ENCODE results near the gene LRP1B. TPM values are rescaled to one million over a fixed set of nuclear protein-coding genes. Genes with fewer than 3 reads are reported as not detected.

Gene LRP1B
- total RNA-seq, 4 donors from 2014 or later: 37.1 to 82.7 (median 50.9) TPM

- TF ChIP-seq POLR2A (IDR thresholded peaks at IDR 0.05): no peak
- no peak for TF ChIP-seq CTCF (IDR thresholded peaks at IDR 0.05)
- no peaks in the 10 kb centered on the region for H3K27me3 ChIP-seq
- 78 to 86% methylated on average over 3 of the region's 3 CpGs for WGBS, 2 donors
- H3K4me1 ChIP-seq: no peaks in the 10 kb centered on the region
- no peak overlapping the region for H3K27ac ChIP-seq
- intact Hi-C loops (cut with DNase I): no loop called here
- no peak overlapping the region for H3K4me3 ChIP-seq (replicated peaks in 1 of 3)
- no peaks in the 10 kb centered on the region for H3K36me3 ChIP-seq
- DNase-seq: no peak
- no peaks in the 10 kb centered on the region for H3K9me3 ChIP-seq
Observed at GRCh38 chr2:141630407-141630930, 500.3 kb downstream of the LRP1B start.

DNA sequence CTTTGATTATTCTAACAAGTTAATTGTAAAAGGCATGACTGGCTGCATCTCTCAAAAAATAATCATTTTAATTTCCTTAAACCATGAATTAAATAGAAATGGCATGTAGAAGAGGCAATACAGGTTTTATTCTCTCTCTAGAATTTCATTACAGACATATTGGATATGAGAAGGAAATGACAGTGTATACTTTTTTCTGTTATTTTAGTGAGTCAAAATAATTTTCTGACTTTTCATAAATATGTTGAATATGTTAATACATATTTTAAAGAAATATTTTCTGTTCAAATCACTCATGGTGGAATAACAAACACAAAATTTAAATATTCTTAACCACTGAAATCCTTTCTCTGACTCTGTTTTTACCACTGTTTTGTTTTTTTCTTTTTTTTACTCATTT, 510.4 kb downstream of the LRP1B start:
- H3K9me3 ChIP-seq: no peaks in the 10 kb centered on the region
- intact Hi-C loops (cut with DNase I): no loop called here
- TF ChIP-seq CTCF (IDR thresholded peaks at IDR 0.05): no peak
- no peak for TF ChIP-seq POLR2A (IDR thresholded peaks at IDR 0.05)

DNA sequence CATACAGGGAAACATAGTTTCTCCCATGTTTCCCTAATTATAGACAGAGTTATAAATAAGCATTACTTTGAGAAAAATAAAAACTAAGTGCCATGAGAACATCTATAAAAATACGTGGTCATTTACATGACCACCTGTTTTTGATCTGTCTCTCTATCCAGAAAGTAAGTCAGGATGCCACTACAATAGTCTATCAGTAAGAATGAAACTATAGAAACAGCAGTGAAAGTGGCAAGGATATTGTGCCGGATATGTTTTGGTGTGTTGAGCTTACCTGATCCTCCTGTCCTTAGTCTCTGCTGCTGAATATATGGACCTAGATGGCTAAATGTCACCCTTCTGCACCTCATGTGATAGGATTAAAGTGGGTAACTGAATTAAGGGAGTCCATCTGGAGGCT, 512.4 kb downstream of the LRP1B start:
- Histone ChIP-seq H3K27me3 (no peaks in the 10 kb centered on the region), H3K4me1 (peaks cover 0 to 3% of the 10 kb centered on the region in 2 donors), H3K36me3 (no peaks in the 10 kb centered on the region), H3K9me3 (no peaks in the 10 kb centered on the region), H3K27ac (no peak overlapping the region), H3K4me3 (replicated peaks in 1 of 3) (no peak overlapping the region)
- DNase-seq: no peak
- intact Hi-C loops (cut with DNase I): no loop called here
- TF ChIP-seq CTCF (IDR thresholded peaks at IDR 0.05) (no peak), POLR2A (IDR thresholded peaks at IDR 0.05) (no peak)
- WGBS, 2 donors: 92 to 98% methylated on average over 2 of the region's 2 CpGs

More for the DNA sequence above, 510.4 kb downstream of the LRP1B start:
- Histone ChIP-seq H3K4me3 (replicated peaks in 1 of 3) (no peak overlapping the region), H3K36me3 (no peaks in the 10 kb centered on the region), H3K27ac (no peak overlapping the region), H3K4me1 (peaks cover 0 to 3% of the 10 kb centered on the region in 2 donors), H3K27me3 (no peaks in the 10 kb centered on the region)
- no peak for DNase-seq

DNA sequence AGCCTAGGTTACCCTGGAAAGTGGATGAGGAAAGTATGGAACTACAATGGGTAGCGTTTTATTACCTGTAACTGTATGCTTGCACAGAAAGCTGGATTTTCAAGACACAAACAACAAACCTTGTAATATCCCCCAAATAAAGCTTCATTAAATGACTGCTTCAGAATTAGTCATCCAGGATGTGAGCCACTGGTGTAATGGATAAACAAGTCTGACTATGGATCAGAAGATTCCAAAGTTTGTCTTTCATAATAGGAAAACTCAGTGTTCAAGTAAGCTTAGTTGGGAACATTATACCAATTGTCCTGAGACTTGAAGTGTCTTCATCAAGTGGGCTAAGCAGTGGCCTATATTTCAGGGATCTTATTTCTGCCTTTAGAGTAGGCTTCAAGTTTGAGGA, 518.8 kb downstream of the LRP1B start:
- H3K4me1 ChIP-seq: peaks cover 0 to 2% of the 10 kb centered on the region in 2 donors
- no peaks in the 10 kb centered on the region for H3K9me3 ChIP-seq
- H3K27ac ChIP-seq: no peak overlapping the region
- WGBS, 2 donors: 90 to 100% methylated on average over 1 of the region's 1 CpG
- TF ChIP-seq POLR2A (IDR thresholded peaks at IDR 0.05): no peak
- TF ChIP-seq CTCF (IDR thresholded peaks at IDR 0.05): no peak
- DNase-seq: no peak
- no peaks in the 10 kb centered on the region for H3K27me3 ChIP-seq
- no peak overlapping the region for H3K4me3 ChIP-seq (replicated peaks in 1 of 3)
- H3K36me3 ChIP-seq: no peaks in the 10 kb centered on the region
- intact Hi-C loops (cut with DNase I): no loop called here

GRCh38 chr2:141611176-141611571, 519.6 kb downstream of the LRP1B start:
- 74 to 86% methylated on average over 1 of the region's 1 CpG for WGBS, 2 donors
- intact Hi-C loops (cut with DNase I): no loop called here
- Histone ChIP-seq H3K27ac (no peak overlapping the region), H3K36me3 (no peaks in the 10 kb centered on the region), H3K4me1 (no peaks in the 10 kb centered on the region), H3K27me3 (no peaks in the 10 kb centered on the region), H3K4me3 (replicated peaks in 1 of 3) (no peak overlapping the region), H3K9me3 (no peaks in the 10 kb centered on the region)
- no peak for DNase-seq
- TF ChIP-seq CTCF (IDR thresholded peaks at IDR 0.05) (no peak), POLR2A (IDR thresholded peaks at IDR 0.05) (no peak)

Measured in thyroid gland (tissue), 4 donors.